HCT116 (cell line): ENCODE data around the gene SYAP1. TPM values are rescaled to one million over a fixed set of nuclear protein-coding genes. Genes with fewer than 3 reads are reported as not detected.

Experiments
- ATAC-seq: fragments of 200-7000 bp; cut with Tn5 transposase; 2 replicates; pipeline ENCODE4 v1.9.1; 2020; ENCODE audit warnings: mild to moderate bottlenecking, moderate library complexity
- BruUV-seq: library from RNA; stranded (reverse); fragments of 400-500 nt; replicated peaks from 2 replicates; lab custom pipeline; 2021; lab: Mats Ljungman, UMichigan
- CTCF ChIA-PET: fragments of 300-600 bp; sonication (Branson Sonifier 250); formaldehyde crosslinking; loops from one replicate; lab custom pipeline; 2021; ENCODE audit warnings: antibody characterized with exemption; lab: Charles Lee
- POLR2A ChIA-PET: fragments of 300-600, 350-600 bp; sonication (Branson Sonifier 250); formaldehyde crosslinking; loops from one replicate; lab custom pipeline; 2021; ENCODE audit warnings: antibody characterized with exemption; lab: Charles Lee
- RAD21 ChIA-PET, 2 experiments: fragments of 300-600 bp; sonication (Branson Sonifier 250); formaldehyde crosslinking; loops; one replicate each; lab custom pipeline; 2023; ENCODE audit warnings: low total read pairs in 2 of 2; ENCODE audit not compliant: uncharacterized antibody in 2 of 2, unreplicated experiment in 2 of 2, low non-redundant PET in 1 of 2; lab: Charles Lee
- DNase-seq: peaks from one replicate; pipeline ENCODE4 v3.0.0-alpha.2; 2010; ENCODE audit warnings: low read depth, low spot score
- H2AFZ ChIP-seq: fragments of 200-600 bp; shearing (Covaris generic), sonication (generic); 2 replicates; pipeline ENCODE4 v1.6.1; 2017; ENCODE audit warnings: low read depth, mixed run types, mixed read lengths, antibody characterized with exemption, low read length; ENCODE audit not compliant: poor library complexity, severe bottlenecking
- H3K27ac ChIP-seq: 2 replicates; pipeline ENCODE4 v1.5.1; 2012; ENCODE audit warnings: low read depth, low read length
- H3K27me3 ChIP-seq: fragments of 200-600 bp; sonication (generic); 2 replicates; pipeline ENCODE4 v1.6.1; 2016; ENCODE audit warnings: mixed run types, low read length, mixed read lengths; ENCODE audit not compliant: insufficient read depth
- H3K36me3 ChIP-seq, 2 experiments: fragments of 200-500 bp in 1 of 2; fragments of 200-600 bp in 1 of 2; sonication (Bioruptor generic) in 1 of 2; sonication (generic) in 1 of 2; 2 replicates each; pipeline versions ENCODE4 v1.5.1 to v1.6.1; 2014 to 2016; ENCODE audit warnings: low read length in 2 of 2, inconsistent platforms in 1 of 2, mixed read lengths in 1 of 2, mixed run types in 1 of 2; ENCODE audit not compliant: insufficient read depth in 2 of 2, control insufficient read depth in 1 of 2
- H3K4me1 ChIP-seq, 2 experiments: fragments of 200-600 bp in 1 of 2; sonication (generic) in 1 of 2; 2 replicates each; pipeline versions ENCODE4 v1.5.1 to v1.6.1; 2012 to 2017; ENCODE audit warnings: low read length in 2 of 2, inconsistent platforms in 1 of 2, mild to moderate bottlenecking in 1 of 2, mixed read lengths in 1 of 2, mixed run types in 1 of 2, moderate library complexity in 1 of 2; ENCODE audit not compliant: insufficient read depth in 2 of 2, control insufficient read depth in 1 of 2
- H3K4me2 ChIP-seq: fragments of 200-600 bp; sonication (generic); 2 replicates; pipeline ENCODE4 v1.6.1; 2017; ENCODE audit warnings: mixed run types, low read length, mixed read lengths
- H3K4me3 ChIP-seq, 2 experiments: fragments of 200-600 bp in 1 of 2; sonication (generic) in 1 of 2; replicated peaks in 1 of 2; 2 replicates each; pipeline ENCODE4 v1.5.1; 2011 to 2016; ENCODE audit warnings: low read length in 2 of 2, control low read depth in 1 of 2, low read depth in 1 of 2, mild to moderate bottlenecking in 1 of 2, mixed read lengths in 1 of 2, mixed run types in 1 of 2
- H3K79me2 ChIP-seq: fragments of 200-600 bp; sonication (generic); 2 replicates; pipeline ENCODE4 v1.6.1; 2017; ENCODE audit warnings: mild to moderate bottlenecking, mixed run types, low read length, moderate library complexity, mixed read lengths; ENCODE audit not compliant: insufficient read depth
- H3K9ac ChIP-seq: fragments of 200-600 bp; sonication (generic); 2 replicates; pipeline ENCODE4 v1.6.1; 2016; ENCODE audit warnings: low read length, mixed read lengths
- H3K9me2 ChIP-seq: fragments of 200-600 bp; sonication (generic), shearing (Covaris generic); 2 replicates; pipeline ENCODE4 v1.6.1; 2017; ENCODE audit warnings: mixed run types, mild to moderate bottlenecking, moderate library complexity; ENCODE audit not compliant: insufficient read depth
- H3K9me3 ChIP-seq, 2 experiments: fragments of 200-500 bp in 1 of 2; fragments of 200-600 bp in 1 of 2; sonication (Bioruptor generic) in 1 of 2; sonication (generic) in 1 of 2; 2 replicates each; pipeline ENCODE4 v1.6.1; 2014 to 2017; ENCODE audit warnings: low read length in 2 of 2, mixed read lengths in 2 of 2, inconsistent platforms in 1 of 2, low read depth in 1 of 2, mild to moderate bottlenecking in 1 of 2, mixed run types in 1 of 2, moderate library complexity in 1 of 2; ENCODE audit not compliant: control insufficient read depth in 1 of 2, insufficient read depth in 1 of 2
- H4K20me1 ChIP-seq: fragments of 200-600 bp; sonication (generic), shearing (Covaris generic); 2 replicates; pipeline ENCODE4 v1.6.1; 2017; ENCODE audit warnings: mixed run types, mild to moderate bottlenecking, moderate library complexity; ENCODE audit not compliant: insufficient read depth
- CEBPB ChIP-seq: IDR thresholded peaks from 2 replicates; pipeline ENCODE4 v1.6.1; 2012; ENCODE audit warnings: low read depth
- CTCF ChIP-seq, 3 experiments: fragments of 200-600 bp in 1 of 3; sonication (generic) in 1 of 3; IDR thresholded peaks in 2 of 3; conservative IDR thresholded peaks in 1 of 3; 2 replicates each; pipeline ENCODE4 v1.5.1; 2012 to 2017; ENCODE audit warnings: low read depth in 2 of 3, low read length in 2 of 3, antibody characterized with exemption in 1 of 3, borderline replicate concordance in 1 of 3, control low read depth in 1 of 3, mild to moderate bottlenecking in 1 of 3, mixed read lengths in 1 of 3, mixed run types in 1 of 3, moderate library complexity in 1 of 3; ENCODE audit not compliant: insufficient read depth in 1 of 3
- EGR1 ChIP-seq: IDR thresholded peaks from 2 replicates; pipeline ENCODE4 v1.6.1; 2012; ENCODE audit warnings: low read depth
- EZH2phosphoT487 ChIP-seq: fragments of 200-600 bp; IDR thresholded peaks from 2 replicates; pipeline ENCODE4 v1.6.1; 2018; ENCODE audit warnings: antibody characterized with exemption, borderline replicate concordance
- FOSL1 ChIP-seq: IDR thresholded peaks from 2 replicates; pipeline ENCODE4 v1.6.1; 2012; ENCODE audit warnings: low read depth
- SIN3A ChIP-seq: IDR thresholded peaks from 2 replicates; pipeline ENCODE4 v1.6.1; 2012; ENCODE audit warnings: low read depth
- SP1 ChIP-seq: IDR thresholded peaks from 2 replicates; pipeline ENCODE4 v1.6.1; 2012; ENCODE audit warnings: low read depth
- TCF7L2 ChIP-seq: IDR thresholded peaks from 2 replicates; pipeline ENCODE4 v1.7.0; 2011; ENCODE audit warnings: borderline replicate concordance, inconsistent platforms; ENCODE audit not compliant: insufficient read depth, insufficient read length; ENCODE audit errors: extremely low read depth
- YY1 ChIP-seq: IDR thresholded peaks from 2 replicates; pipeline ENCODE4 v1.6.1; 2011; ENCODE audit warnings: low read length, low read depth, moderate library complexity, mild to moderate bottlenecking; ENCODE audit not compliant: insufficient replicate concordance; ENCODE audit errors: extremely low read depth
- ZFX ChIP-seq: fragments of 450-650 bp; IDR thresholded peaks from 2 replicates; pipeline ENCODE4 v1.6.1; 2017
- intact Hi-C: fragments of 100-400 bp; cut with micrococcal nuclease; formaldehyde crosslinking; loops from 2 replicates; pipeline ENCODE4 v1.10.0; 2022
- total RNA-seq: library from RNA; stranded (reverse); gene quantifications from one replicate; pipeline ENCODE4 v1.2.1, GENCODE V29; 2021; ENCODE audit not compliant: unreplicated experiment
- TF ChIP-seq, protein P1 (sequence below): IDR thresholded peaks from 2 replicates; pipeline ENCODE4 v1.6.1; 2012
- TF ChIP-seq, protein P2 (sequence below): IDR thresholded peaks from 2 replicates; pipeline ENCODE4 v1.6.1; 2011; ENCODE audit warnings: mild to moderate bottlenecking, low read length, moderate library complexity; ENCODE audit not compliant: insufficient replicate concordance; ENCODE audit errors: extremely low read depth
- TF ChIP-seq, protein P3 (sequence below): IDR thresholded peaks from 2 replicates; pipeline ENCODE4 v1.6.1; 2012; ENCODE audit warnings: low read depth
- TF ChIP-seq, protein P4 (sequence below): IDR thresholded peaks from 2 replicates; pipeline ENCODE4 v1.6.1; 2012

Gene SYAP1
- total RNA-seq, 1 experiment from 2014 or later: 24.8 TPM

GRCh38 chrX:16718824-16719333 is 533 bp upstream of the SYAP1 start:
- TSS peak; percentile 99 for BruUV-seq
- RAD21 ChIA-PET: no interaction called here
- peak overlapping the region; percentile 75 to 82 for H3K4me3 ChIP-seq
- no peak for DNase-seq
- no peaks in the 10 kb centered on the region for H3K36me3 ChIP-seq
- H3K9ac ChIP-seq: peak overlapping the region; percentile 86
- peak overlapping the region; percentile 77 for H3K27ac ChIP-seq
- peak overlapping the region; percentile 92 for H3K4me2 ChIP-seq
- H3K79me2 ChIP-seq: peaks cover 44% of the 10 kb centered on the region
- CTCF ChIA-PET: no interaction called here
- H4K20me1 ChIP-seq: no peaks in the 10 kb centered on the region
- intact Hi-C loops: loop anchor here (10.0 kb wide), 1 partner anchor 864 kb away; the partner anchor contains the start of gene AP1S2
- TF ChIP-seq EZH2phosphoT487 (no peak), EGR1 (no peak), ZFX (no peak), YY1 (no peak), CEBPB (no peak), SIN3A (no peak), SP1 (no peak), TCF7L2 (no peak), CTCF (IDR thresholded peaks at IDR 0.05 in 2 of 3, conservative IDR thresholded peaks at IDR 0.05 in 1 of 3; ENCODE audit: borderline replicate concordance in 1 of 3, insufficient read depth in 1 of 3, low read depth in 2 of 3, low read length in 2 of 3) (no peak), FOSL1 (no peak)
- TF ChIP-seq, protein P1, sequence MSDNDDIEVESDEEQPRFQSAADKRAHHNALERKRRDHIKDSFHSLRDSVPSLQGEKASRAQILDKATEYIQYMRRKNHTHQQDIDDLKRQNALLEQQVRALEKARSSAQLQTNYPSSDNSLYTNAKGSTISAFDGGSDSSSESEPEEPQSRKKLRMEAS: no peak
- TF ChIP-seq, protein P2, sequence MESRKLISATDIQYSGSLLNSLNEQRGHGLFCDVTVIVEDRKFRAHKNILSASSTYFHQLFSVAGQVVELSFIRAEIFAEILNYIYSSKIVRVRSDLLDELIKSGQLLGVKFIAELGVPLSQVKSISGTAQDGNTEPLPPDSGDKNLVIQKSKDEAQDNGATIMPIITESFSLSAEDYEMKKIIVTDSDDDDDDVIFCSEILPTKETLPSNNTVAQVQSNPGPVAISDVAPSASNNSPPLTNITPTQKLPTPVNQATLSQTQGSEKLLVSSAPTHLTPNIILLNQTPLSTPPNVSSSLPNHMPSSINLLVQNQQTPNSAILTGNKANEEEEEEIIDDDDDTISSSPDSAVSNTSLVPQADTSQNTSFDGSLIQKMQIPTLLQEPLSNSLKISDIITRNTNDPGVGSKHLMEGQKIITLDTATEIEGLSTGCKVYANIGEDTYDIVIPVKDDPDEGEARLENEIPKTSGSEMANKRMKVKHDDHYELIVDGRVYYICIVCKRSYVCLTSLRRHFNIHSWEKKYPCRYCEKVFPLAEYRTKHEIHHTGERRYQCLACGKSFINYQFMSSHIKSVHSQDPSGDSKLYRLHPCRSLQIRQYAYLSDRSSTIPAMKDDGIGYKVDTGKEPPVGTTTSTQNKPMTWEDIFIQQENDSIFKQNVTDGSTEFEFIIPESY: no peak
- TF ChIP-seq, protein P3, sequence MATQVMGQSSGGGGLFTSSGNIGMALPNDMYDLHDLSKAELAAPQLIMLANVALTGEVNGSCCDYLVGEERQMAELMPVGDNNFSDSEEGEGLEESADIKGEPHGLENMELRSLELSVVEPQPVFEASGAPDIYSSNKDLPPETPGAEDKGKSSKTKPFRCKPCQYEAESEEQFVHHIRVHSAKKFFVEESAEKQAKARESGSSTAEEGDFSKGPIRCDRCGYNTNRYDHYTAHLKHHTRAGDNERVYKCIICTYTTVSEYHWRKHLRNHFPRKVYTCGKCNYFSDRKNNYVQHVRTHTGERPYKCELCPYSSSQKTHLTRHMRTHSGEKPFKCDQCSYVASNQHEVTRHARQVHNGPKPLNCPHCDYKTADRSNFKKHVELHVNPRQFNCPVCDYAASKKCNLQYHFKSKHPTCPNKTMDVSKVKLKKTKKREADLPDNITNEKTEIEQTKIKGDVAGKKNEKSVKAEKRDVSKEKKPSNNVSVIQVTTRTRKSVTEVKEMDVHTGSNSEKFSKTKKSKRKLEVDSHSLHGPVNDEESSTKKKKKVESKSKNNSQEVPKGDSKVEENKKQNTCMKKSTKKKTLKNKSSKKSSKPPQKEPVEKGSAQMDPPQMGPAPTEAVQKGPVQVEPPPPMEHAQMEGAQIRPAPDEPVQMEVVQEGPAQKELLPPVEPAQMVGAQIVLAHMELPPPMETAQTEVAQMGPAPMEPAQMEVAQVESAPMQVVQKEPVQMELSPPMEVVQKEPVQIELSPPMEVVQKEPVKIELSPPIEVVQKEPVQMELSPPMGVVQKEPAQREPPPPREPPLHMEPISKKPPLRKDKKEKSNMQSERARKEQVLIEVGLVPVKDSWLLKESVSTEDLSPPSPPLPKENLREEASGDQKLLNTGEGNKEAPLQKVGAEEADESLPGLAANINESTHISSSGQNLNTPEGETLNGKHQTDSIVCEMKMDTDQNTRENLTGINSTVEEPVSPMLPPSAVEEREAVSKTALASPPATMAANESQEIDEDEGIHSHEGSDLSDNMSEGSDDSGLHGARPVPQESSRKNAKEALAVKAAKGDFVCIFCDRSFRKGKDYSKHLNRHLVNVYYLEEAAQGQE: no peak
- TF ChIP-seq, protein P4, sequence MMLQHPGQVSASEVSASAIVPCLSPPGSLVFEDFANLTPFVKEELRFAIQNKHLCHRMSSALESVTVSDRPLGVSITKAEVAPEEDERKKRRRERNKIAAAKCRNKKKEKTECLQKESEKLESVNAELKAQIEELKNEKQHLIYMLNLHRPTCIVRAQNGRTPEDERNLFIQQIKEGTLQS: no peak
- TF ChIP-seq, all 23 proteins: peak for 0
- H2AFZ ChIP-seq: no peak overlapping the region
- ATAC-seq: no peak
- H3K9me2 ChIP-seq: no peaks in the 10 kb centered on the region
- no peaks in the 10 kb centered on the region for H3K9me3 ChIP-seq
- peaks cover 4 to 15% of the 10 kb centered on the region in 2 experiments; a peak in 1 of 4 replicates for H3K4me1 ChIP-seq
- no peaks in the 10 kb centered on the region for H3K27me3 ChIP-seq
- POLR2A ChIA-PET: interaction anchor here (1.3 to 1.7 kb wide), 3 partner anchors 9 to 79 kb away, joined by 4 to 19 read pairs (median 5); no protein-coding TSS in a partner anchor
